Karpas-422 (cell line): ENCODE measurements around the gene ATF7. TPM values are rescaled to one million over a fixed set of nuclear protein-coding genes. Genes with fewer than 3 reads are reported as not detected.
A peak's percentile ranks its signal among the peaks of the same experiment; 100 is the strongest.

ENCODE experiments used
- DNase-seq: peaks from one replicate; pipeline ENCODE4 v3.0.0-alpha.2; 2015
- H2AFZ ChIP-seq: fragments of 200-600 bp; sonication (generic); 2 replicates; pipeline ENCODE4 v1.6.1; 2014; ENCODE audit warnings: antibody characterized with exemption, low read length, mixed read lengths
- H3K27ac ChIP-seq: fragments of 200-600 bp; sonication (generic); 2 replicates; pipeline ENCODE4 v1.5.1; 2014; ENCODE audit warnings: mild to moderate bottlenecking, low read length, moderate library complexity
- H3K27me3 ChIP-seq: fragments of 200-600 bp; sonication (generic); 2 replicates; pipeline ENCODE4 v1.6.1; 2014; ENCODE audit warnings: low read length, mixed read lengths
- H3K36me3 ChIP-seq: fragments of 200-600 bp; sonication (generic); 2 replicates; pipeline ENCODE4 v1.6.1; 2014; ENCODE audit warnings: low read length, mixed read lengths; ENCODE audit not compliant: insufficient read depth
- H3K4me1 ChIP-seq: fragments of 200-600 bp; sonication (generic); 2 replicates; pipeline ENCODE4 v1.6.1; 2014; ENCODE audit warnings: mild to moderate bottlenecking, low read length, mixed read lengths
- H3K4me2 ChIP-seq: fragments of 200-600 bp; sonication (generic); 2 replicates; pipeline ENCODE4 v1.6.1; 2014; ENCODE audit warnings: low read length, low read depth, mild to moderate bottlenecking; ENCODE audit not compliant: poor library complexity, severe bottlenecking
- H3K4me3 ChIP-seq: fragments of 200-600 bp; sonication (generic); 2 replicates; pipeline ENCODE4 v1.5.1; 2014; ENCODE audit warnings: mild to moderate bottlenecking, antibody characterized with exemption, low read length, mixed read lengths
- H3K79me2 ChIP-seq: fragments of 200-600 bp; sonication (generic); 2 replicates; pipeline ENCODE4 v1.6.1; 2014; ENCODE audit warnings: mild to moderate bottlenecking, low read length, mixed read lengths
- H3K9ac ChIP-seq: fragments of 200-600 bp; sonication (generic); 2 replicates; pipeline ENCODE4 v1.6.0; 2014; ENCODE audit warnings: low read length
- H3K9me2 ChIP-seq: fragments of 200-600 bp; sonication (generic), shearing (Covaris generic); replicated peaks from 2 replicates; pipeline ENCODE4 v1.6.0; 2014; ENCODE audit warnings: mild to moderate bottlenecking, low read length, moderate library complexity; ENCODE audit not compliant: insufficient read depth
- H3K9me3 ChIP-seq: fragments of 300-700, 200-600 bp; sonication (generic); 2 replicates; pipeline ENCODE4 v1.6.1; 2014; ENCODE audit warnings: low read length, mixed read lengths
- H4K20me1 ChIP-seq: fragments of 200-600 bp; sonication (generic); 2 replicates; pipeline ENCODE4 v1.6.1; 2014; ENCODE audit warnings: mild to moderate bottlenecking, antibody characterized with exemption, low read length, low read depth; ENCODE audit not compliant: insufficient read depth
- total RNA-seq: library from RNA; depleted of rRNA; stranded (reverse); fragments of >200 nt; shearing (Covaris generic); gene quantifications from 2 replicates; pipeline ENCODE4 v1.2.3, GENCODE V29; 2014; ENCODE audit warnings: low replicate concordance

The ATF7 gene
- total RNA-seq, 1 experiment from 2014 or later, result 28.9 TPM

GRCh38 chr12:53578783-53579182, 47.4 kb downstream of the ATF7 start:
- no peak overlapping the region for H2AFZ ChIP-seq
- H3K36me3 ChIP-seq, result peaks cover 3% of the 10 kb centered on the region; the same call in 1 of the 2 replicates
- H3K79me2 ChIP-seq, result peaks cover 81% of the 10 kb centered on the region
- H3K4me2 ChIP-seq, result no peak overlapping the region
- H3K27ac ChIP-seq, result no peak overlapping the region
- no peaks in the 10 kb centered on the region for H3K9me2 ChIP-seq
- peaks cover 21% of the 10 kb centered on the region for H3K4me1 ChIP-seq
- H3K4me3 ChIP-seq, result no peak overlapping the region
- no peak for DNase-seq
- H3K27me3 ChIP-seq, result no peaks in the 10 kb centered on the region
- no peak overlapping the region for H3K9ac ChIP-seq
- H3K9me3 ChIP-seq, result no peaks in the 10 kb centered on the region
- no peaks in the 10 kb centered on the region for H4K20me1 ChIP-seq

- Histone ChIP-seq H3K27me3 (no peaks in the 10 kb centered on the region), H3K4me1 (peaks cover 28% of the 10 kb centered on the region), H4K20me1 (no peaks in the 10 kb centered on the region), H3K9me3 (no peaks in the 10 kb centered on the region), H2AFZ (no peak overlapping the region), H3K9ac (no peak overlapping the region), H3K79me2 (peaks cover 82% of the 10 kb centered on the region), H3K9me2 (no peaks in the 10 kb centered on the region), H3K27ac (no peak overlapping the region), H3K4me3 (no peak overlapping the region), H3K36me3 (peaks cover 3% of the 10 kb centered on the region; the same call in 1 of the 2 replicates), H3K4me2 (no peak overlapping the region)
- no peak for DNase-seq
Measured at GRCh38 chr12:53577941-53578352, 48.2 kb downstream of the ATF7 start.

GRCh38 chr12:53575502-53576249, 50.5 kb downstream of the ATF7 start:
- no peak overlapping the region for H3K9ac ChIP-seq
- peak overlapping the region; percentile 56 for H3K27ac ChIP-seq
- H4K20me1 ChIP-seq, result no peaks in the 10 kb centered on the region
- H3K9me3 ChIP-seq, result no peaks in the 10 kb centered on the region
- no peak overlapping the region for H3K4me2 ChIP-seq
- no peaks in the 10 kb centered on the region for H3K27me3 ChIP-seq
- H3K4me1 ChIP-seq, result peaks cover 32% of the 10 kb centered on the region
- peak; percentile 64 for DNase-seq
- H2AFZ ChIP-seq, result no peak overlapping the region
- H3K9me2 ChIP-seq, result no peaks in the 10 kb centered on the region
- peaks cover 80% of the 10 kb centered on the region for H3K79me2 ChIP-seq
- no peak overlapping the region for H3K4me3 ChIP-seq
- H3K36me3 ChIP-seq, result peaks cover 3% of the 10 kb centered on the region; the same call in 1 of the 2 replicates

- no peaks in the 10 kb centered on the region for H3K9me2 ChIP-seq
- H3K27ac ChIP-seq, result no peak overlapping the region
- no peak overlapping the region for H2AFZ ChIP-seq
- DNase-seq, result no peak
- no peak overlapping the region for H3K4me3 ChIP-seq
- H3K4me1 ChIP-seq, result peaks cover 55% of the 10 kb centered on the region
- H3K9me3 ChIP-seq, result no peaks in the 10 kb centered on the region
- H4K20me1 ChIP-seq, result no peaks in the 10 kb centered on the region
- H3K9ac ChIP-seq, result no peak overlapping the region
- peaks cover 3% of the 10 kb centered on the region; the same call in 1 of the 2 replicates for H3K36me3 ChIP-seq
- H3K4me2 ChIP-seq, result no peak overlapping the region
- H3K27me3 ChIP-seq, result no peaks in the 10 kb centered on the region
- peaks cover 82% of the 10 kb centered on the region for H3K79me2 ChIP-seq
Measured at GRCh38 chr12:53572134-53572758, 53.9 kb downstream of the ATF7 start.

GRCh38 chr12:53571295-53571694, 54.9 kb downstream of the ATF7 start:
- H3K9me3 ChIP-seq, result no peaks in the 10 kb centered on the region

GRCh38 chr12:53568809-53569557, 57.2 kb downstream of the ATF7 start:
- Histone ChIP-seq H3K9me2 (no peaks in the 10 kb centered on the region), H3K9ac (no peak overlapping the region), H3K4me3 (no peak overlapping the region), H3K27ac (peak overlapping the region; percentile 9; the same call in 1 of the 2 replicates), H3K27me3 (no peaks in the 10 kb centered on the region), H2AFZ (no peak overlapping the region), H3K36me3 (no peaks in the 10 kb centered on the region; the same call in 1 of the 2 replicates), H3K4me1 (peaks cover 66% of the 10 kb centered on the region), H3K9me3 (no peaks in the 10 kb centered on the region), H4K20me1 (no peaks in the 10 kb centered on the region), H3K4me2 (no peak overlapping the region), H3K79me2 (peaks cover 84% of the 10 kb centered on the region)
- no peak for DNase-seq

More at GRCh38 chr12:53571295-53571694, 54.9 kb downstream of the ATF7 start:
- H2AFZ ChIP-seq, result no peak overlapping the region
- H4K20me1 ChIP-seq, result no peaks in the 10 kb centered on the region
- no peak overlapping the region for H3K4me2 ChIP-seq
- no peaks in the 10 kb centered on the region for H3K9me2 ChIP-seq
- no peak overlapping the region for H3K9ac ChIP-seq
- peaks cover 60% of the 10 kb centered on the region for H3K4me1 ChIP-seq
- H3K36me3 ChIP-seq, result no peaks in the 10 kb centered on the region; the same call in 1 of the 2 replicates
- no peak overlapping the region for H3K27ac ChIP-seq
- H3K4me3 ChIP-seq, result no peak overlapping the region
- no peak for DNase-seq
- H3K79me2 ChIP-seq, result peaks cover 82% of the 10 kb centered on the region
- no peaks in the 10 kb centered on the region for H3K27me3 ChIP-seq

GRCh38 chr12:53567961-53568808, 58.0 kb downstream of the ATF7 start:
- H3K79me2 ChIP-seq, result peaks cover 84% of the 10 kb centered on the region
- H3K36me3 ChIP-seq, result no peaks in the 10 kb centered on the region; the same call in 1 of the 2 replicates
- H3K4me1 ChIP-seq, result peaks cover 64% of the 10 kb centered on the region
- no peak for DNase-seq
- no peak overlapping the region for H3K4me3 ChIP-seq
- H3K9me3 ChIP-seq, result no peaks in the 10 kb centered on the region
- H2AFZ ChIP-seq, result no peak overlapping the region
- H3K9me2 ChIP-seq, result no peaks in the 10 kb centered on the region
- H3K27me3 ChIP-seq, result no peaks in the 10 kb centered on the region
- no peak overlapping the region for H3K9ac ChIP-seq
- no peak overlapping the region for H3K4me2 ChIP-seq
- no peaks in the 10 kb centered on the region for H4K20me1 ChIP-seq
- H3K27ac ChIP-seq, result peak overlapping the region; percentile 38
